Osteoblast (primary cell): Measurements from ENCODE around the gene CIROP. TPM values are rescaled to one million over a fixed set of nuclear protein-coding genes. Genes with fewer than 3 reads are reported as not detected.

Experiments used
- DNase-seq: peaks from one replicate; pipeline ENCODE4 v3.0.0; 2011; ENCODE audit warnings: low spot score, mixed read lengths; ENCODE audit not compliant: insufficient read length; ENCODE audit errors: missing footprints
- H2AFZ ChIP-seq: 2 replicates; pipeline ENCODE4 v1.6.0; 2011; ENCODE audit warnings: mild to moderate bottlenecking, low read length
- H3K27ac ChIP-seq: 2 replicates; pipeline ENCODE4 v1.5.1; 2011; ENCODE audit warnings: mild to moderate bottlenecking, low read depth, low read length, moderate library complexity
- H3K27me3 ChIP-seq: 2 replicates; pipeline ENCODE4 v1.6.0; 2012; ENCODE audit warnings: mild to moderate bottlenecking, control low read depth, inconsistent platforms, low read length, moderate library complexity; ENCODE audit not compliant: insufficient read depth
- H3K36me3 ChIP-seq: 2 replicates; pipeline ENCODE4 v1.5.1; 2011; ENCODE audit warnings: mild to moderate bottlenecking, low read length, control low read depth, moderate library complexity; ENCODE audit not compliant: insufficient read depth
- H3K4me1 ChIP-seq: 2 replicates; pipeline ENCODE4 v1.5.1; 2011; ENCODE audit warnings: mild to moderate bottlenecking, low read length, control low read depth, moderate library complexity; ENCODE audit not compliant: insufficient read depth
- H3K4me2 ChIP-seq: 2 replicates; pipeline ENCODE4 v1.6.0; 2011; ENCODE audit warnings: mild to moderate bottlenecking, low read length; ENCODE audit not compliant: insufficient read depth
- H3K4me3 ChIP-seq: fragments of 200-600 bp; sonication (generic); 3 replicates; pipeline ENCODE4 v1.5.1; 2012; ENCODE audit warnings: mild to moderate bottlenecking, low read length, inconsistent platforms; ENCODE audit not compliant: insufficient read depth
- H3K79me2 ChIP-seq: 2 replicates; pipeline ENCODE4 v1.6.0; 2012; ENCODE audit warnings: mild to moderate bottlenecking, low read length, control low read depth, inconsistent platforms; ENCODE audit not compliant: insufficient read depth
- H3K9me3 ChIP-seq: 2 replicates; pipeline ENCODE4 v1.5.1; 2011; ENCODE audit warnings: low read depth, low read length, control low read depth
- H4K20me1 ChIP-seq: 2 replicates; pipeline ENCODE4 v1.6.0; 2012; ENCODE audit warnings: mild to moderate bottlenecking, low read length, control low read depth; ENCODE audit not compliant: insufficient read depth
- total RNA-seq: library from RNA; depleted of rRNA; stranded (reverse); fragments of >200 nt; gene quantifications from 2 replicates; pipeline ENCODE4 v1.2.3, GENCODE V29; 2012
- TF ChIP-seq, protein P1 (sequence below): IDR thresholded peaks from 2 replicates; pipeline ENCODE4 v1.5.1; 2011; ENCODE audit warnings: mild to moderate bottlenecking, low read depth, low read length, moderate library complexity; ENCODE audit errors: extremely low read depth

Gene CIROP
- total RNA-seq, 1 donor = not detected

DNA sequence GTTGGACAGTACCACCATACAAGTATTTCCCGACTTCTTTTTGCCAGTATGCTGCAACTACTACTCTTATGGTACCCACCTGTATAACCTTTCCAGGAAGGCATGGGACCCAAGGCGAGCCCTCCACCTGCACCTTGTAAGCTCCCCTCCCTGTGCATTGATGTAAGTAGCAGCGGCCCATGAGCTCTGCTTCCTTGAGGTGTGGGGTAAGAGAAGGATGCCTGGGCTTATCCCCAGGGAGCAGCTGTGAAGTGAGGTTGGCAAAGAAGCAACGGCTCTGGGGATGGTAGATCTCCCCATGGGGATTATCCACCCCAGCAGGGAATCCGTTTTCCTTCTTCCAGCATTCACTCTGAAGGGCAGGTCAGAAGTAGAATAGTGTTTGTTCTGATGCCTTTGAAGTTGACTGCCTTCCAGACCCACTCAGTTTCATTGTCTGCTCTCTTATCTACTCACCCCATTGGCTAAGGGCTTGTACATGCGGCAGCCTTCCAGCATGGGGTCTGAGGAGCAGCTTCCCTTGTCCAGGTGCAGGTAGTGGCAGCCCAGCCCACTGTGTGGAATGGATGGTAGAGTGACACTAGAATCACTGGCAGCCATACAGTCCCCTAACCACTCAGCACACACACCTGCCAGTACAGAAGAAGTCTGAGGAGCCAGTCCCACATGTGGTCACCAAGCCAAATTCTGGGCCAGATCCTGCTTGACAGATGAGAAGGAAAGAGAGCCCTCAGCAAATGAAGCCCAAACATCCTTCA lies 3.4 kb downstream of the CIROP start:
- Histone ChIP-seq H4K20me1 (peaks cover 34% of the 10 kb centered on the region), H3K27me3 (no peaks in the 10 kb centered on the region), H3K27ac (no peak overlapping the region), H3K4me3 (no peak overlapping the region), H3K9me3 (no peaks in the 10 kb centered on the region), H3K4me1 (peaks cover 12% of the 10 kb centered on the region), H2AFZ (no peak overlapping the region), H3K79me2 (peaks cover 33% of the 10 kb centered on the region), H3K36me3 (peaks cover 24% of the 10 kb centered on the region), H3K4me2 (no peak overlapping the region)
- TF ChIP-seq, protein P1, sequence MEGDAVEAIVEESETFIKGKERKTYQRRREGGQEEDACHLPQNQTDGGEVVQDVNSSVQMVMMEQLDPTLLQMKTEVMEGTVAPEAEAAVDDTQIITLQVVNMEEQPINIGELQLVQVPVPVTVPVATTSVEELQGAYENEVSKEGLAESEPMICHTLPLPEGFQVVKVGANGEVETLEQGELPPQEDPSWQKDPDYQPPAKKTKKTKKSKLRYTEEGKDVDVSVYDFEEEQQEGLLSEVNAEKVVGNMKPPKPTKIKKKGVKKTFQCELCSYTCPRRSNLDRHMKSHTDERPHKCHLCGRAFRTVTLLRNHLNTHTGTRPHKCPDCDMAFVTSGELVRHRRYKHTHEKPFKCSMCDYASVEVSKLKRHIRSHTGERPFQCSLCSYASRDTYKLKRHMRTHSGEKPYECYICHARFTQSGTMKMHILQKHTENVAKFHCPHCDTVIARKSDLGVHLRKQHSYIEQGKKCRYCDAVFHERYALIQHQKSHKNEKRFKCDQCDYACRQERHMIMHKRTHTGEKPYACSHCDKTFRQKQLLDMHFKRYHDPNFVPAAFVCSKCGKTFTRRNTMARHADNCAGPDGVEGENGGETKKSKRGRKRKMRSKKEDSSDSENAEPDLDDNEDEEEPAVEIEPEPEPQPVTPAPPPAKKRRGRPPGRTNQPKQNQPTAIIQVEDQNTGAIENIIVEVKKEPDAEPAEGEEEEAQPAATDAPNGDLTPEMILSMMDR = no peak
- no peak for DNase-seq

DNA sequence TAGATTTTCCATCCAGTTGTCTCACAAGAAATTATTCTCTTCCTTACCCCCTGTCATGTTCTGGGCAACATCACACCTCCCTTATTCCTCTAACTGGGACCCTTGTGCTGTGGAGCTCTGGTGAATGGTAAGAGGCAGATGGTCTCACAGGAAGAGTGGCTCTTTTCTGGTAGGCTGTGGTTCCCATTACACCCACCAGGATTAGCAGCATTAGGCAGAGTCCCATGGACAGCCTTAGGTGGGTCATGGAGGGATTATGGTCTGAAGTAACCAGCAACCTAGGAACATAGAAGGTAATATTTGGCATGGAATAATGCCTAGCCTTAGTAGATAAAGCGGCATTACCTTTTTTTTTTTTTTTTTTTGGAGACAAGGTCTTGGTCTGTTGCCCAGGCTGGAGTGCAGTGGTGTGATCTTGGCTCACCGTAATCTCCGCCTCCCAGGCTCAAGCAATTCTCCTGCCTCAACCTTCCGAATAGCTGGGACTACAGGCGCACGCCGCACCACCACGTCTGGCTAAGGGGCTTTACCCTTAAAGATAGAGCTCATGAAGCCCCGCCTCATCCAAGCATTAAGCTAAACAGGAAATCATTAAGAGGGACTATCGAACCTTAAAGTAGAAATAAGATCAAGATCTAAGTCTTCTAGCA lies 5.5 kb downstream of the CIROP start:
- no peaks in the 10 kb centered on the region for H3K27me3 ChIP-seq
- H3K4me1 ChIP-seq = peaks cover 12% of the 10 kb centered on the region
- H3K4me3 ChIP-seq = no peak overlapping the region
- H3K79me2 ChIP-seq = peaks cover 39% of the 10 kb centered on the region
- H2AFZ ChIP-seq = no peak overlapping the region
- H3K4me2 ChIP-seq = no peak overlapping the region
- peaks cover 24% of the 10 kb centered on the region for H3K36me3 ChIP-seq
- H4K20me1 ChIP-seq = peaks cover 36% of the 10 kb centered on the region
- H3K9me3 ChIP-seq = no peaks in the 10 kb centered on the region
- H3K27ac ChIP-seq = no peak overlapping the region
- TF ChIP-seq, protein P1 = no peak
- DNase-seq = no peak

DNA sequence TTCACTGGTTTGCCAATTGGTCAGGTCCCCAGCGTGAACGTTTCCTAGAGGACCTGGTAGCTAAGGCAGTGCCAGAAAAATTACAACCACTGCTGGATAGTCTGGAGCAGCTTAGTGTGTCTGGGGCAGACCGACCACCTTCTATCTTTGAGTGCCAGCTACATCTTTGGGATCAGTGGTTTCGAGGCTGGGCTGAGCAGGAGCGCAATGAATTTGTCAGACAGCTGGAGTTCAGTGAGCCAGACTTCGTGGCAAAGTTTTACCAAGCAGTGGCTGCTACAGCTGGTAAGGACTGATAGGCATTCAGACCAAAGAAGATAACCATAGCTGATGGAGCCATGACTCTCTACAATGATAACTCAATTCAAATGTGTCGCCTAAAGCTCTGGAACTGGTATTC lies 7.0 kb downstream of the CIROP start:
- no peak overlapping the region for H2AFZ ChIP-seq
- no peak overlapping the region for H3K4me3 ChIP-seq
- H4K20me1 ChIP-seq = peaks cover 50% of the 10 kb centered on the region
- peaks cover 24% of the 10 kb centered on the region for H3K4me1 ChIP-seq
- peaks cover 29% of the 10 kb centered on the region for H3K36me3 ChIP-seq
- no peak overlapping the region for H3K27ac ChIP-seq
- no peak overlapping the region for H3K4me2 ChIP-seq
- no peaks in the 10 kb centered on the region for H3K9me3 ChIP-seq
- TF ChIP-seq, protein P1 = no peak
- H3K27me3 ChIP-seq = no peaks in the 10 kb centered on the region
- no peak for DNase-seq
- peaks cover 55% of the 10 kb centered on the region for H3K79me2 ChIP-seq
